Activated effector memory CD4-positive, alpha-beta T cell treated with anti-CD3 and anti-CD28 coated beads, Interleukin-2, amount 50 U/mL, for 16 hours (primary cell): ENCODE measurements around the gene HABP4.
A peak's percentile ranks its signal among the peaks of the same experiment; 100 is the strongest.

Experiments used
- DNase-seq: peaks from one replicate; pipeline ENCODE4 v3.0.0-alpha.2; 2020

The HABP4 gene

GRCh38 chr9:96436063-96436455 lies 13.9 kb upstream of the HABP4 start:
- DNase-seq = no peak

DNA sequence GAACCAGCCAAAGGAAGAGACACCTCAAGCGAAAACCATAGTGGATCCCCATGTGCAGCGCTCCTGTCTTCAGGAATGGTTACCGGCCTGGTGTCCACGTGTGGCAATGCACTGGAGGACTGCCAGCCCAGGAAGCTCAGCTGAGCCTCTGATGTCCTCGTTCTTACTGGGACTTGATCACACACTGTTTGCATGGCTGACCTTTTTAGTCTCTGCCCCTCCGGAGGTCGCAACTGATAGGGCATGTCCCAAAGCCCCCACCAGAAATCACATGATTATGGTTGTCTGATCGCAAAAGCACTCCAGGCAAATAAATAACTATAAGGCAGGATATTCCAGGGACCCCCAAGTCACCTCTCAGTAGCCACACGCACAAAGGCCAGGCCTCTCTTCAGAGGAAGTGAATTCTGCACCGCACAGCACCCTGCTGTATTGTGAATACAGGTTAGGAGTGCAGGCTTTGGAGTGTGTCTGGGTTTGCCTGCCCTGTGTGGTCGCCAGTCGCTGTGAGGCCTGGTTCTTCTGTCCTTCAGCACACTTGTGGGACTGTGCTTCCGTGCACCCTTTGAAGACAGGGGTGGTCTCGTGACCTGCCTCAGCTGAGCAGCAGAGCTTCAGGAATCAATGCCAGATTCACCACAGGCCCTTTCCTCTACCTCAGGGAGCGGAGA lies 13.4 kb upstream of the HABP4 start:
- DNase-seq = no peak

DNA sequence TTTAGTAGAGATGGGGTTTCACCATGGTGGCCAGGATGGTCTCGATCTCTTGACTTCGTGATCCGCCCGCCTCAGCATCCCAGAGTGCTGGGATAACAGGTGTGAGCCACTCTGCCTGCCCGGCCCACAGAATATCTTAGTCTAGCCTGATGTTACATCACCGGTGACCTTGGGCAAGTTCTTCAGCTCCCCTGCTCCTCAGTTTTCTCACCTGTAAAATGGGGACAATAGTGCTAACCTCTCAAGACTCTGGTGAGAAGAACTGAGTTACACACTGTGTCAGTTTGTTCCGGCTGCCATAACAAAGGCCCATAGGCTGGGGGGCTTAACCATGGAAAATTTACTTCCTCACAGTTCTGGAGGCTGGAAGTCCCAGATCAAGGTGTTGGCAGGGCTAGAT lies 12.5 kb upstream of the HABP4 start:
- DNase-seq = no peak

DNA sequence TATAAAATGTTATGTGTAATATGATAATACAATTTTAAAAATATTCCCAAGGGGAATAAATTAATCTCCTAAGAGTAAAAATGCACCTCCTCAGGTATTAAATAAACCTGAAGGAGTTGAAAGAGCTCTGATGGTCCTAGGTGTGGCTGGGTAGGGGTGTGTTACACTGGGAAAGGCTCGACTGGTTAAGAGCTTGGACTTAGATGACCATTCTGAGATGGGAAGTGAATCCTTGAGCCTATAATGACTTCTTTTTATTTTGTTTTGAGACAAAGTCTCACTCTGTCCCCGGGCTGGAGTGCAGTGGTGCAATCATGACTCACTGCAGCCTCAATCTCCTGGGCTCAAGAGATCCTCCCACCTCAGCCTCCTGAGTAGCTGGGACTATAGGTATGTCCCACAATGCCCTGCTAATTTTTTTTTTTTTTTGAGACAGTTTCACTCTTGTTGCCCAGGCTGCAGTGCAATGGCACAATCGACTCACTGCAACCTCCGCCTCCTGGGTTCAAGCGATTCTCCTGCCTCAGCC lies 9.2 kb upstream of the HABP4 start:
- DNase-seq = no peak

- DNase-seq = no peak
These were observed 8.0 kb upstream of the HABP4 start for GRCh38 chr9:96441798-96442445.

GRCh38 chr9:96442491-96442890 lies 7.5 kb upstream of the HABP4 start:
- no peak for DNase-seq

DNA sequence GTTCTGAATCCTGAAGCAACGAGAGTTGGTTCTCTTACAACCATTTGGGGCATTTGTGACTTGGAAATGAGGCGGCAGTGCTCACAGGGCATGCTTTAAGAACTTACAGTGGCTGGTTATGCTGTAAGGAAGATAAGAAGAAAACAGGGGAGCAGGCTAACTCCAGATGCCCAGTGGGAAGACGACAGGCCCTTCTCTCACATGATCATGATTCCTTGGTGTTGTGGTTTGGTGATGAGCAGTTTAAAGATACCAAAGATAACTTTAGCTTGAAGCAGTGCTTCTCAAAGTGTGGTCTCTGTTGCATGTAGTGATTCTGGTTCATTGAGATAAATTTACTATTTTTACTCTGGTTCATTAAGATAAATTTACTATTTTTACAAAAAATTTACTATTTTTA lies 2.6 kb upstream of the HABP4 start:
- no peak for DNase-seq

DNA sequence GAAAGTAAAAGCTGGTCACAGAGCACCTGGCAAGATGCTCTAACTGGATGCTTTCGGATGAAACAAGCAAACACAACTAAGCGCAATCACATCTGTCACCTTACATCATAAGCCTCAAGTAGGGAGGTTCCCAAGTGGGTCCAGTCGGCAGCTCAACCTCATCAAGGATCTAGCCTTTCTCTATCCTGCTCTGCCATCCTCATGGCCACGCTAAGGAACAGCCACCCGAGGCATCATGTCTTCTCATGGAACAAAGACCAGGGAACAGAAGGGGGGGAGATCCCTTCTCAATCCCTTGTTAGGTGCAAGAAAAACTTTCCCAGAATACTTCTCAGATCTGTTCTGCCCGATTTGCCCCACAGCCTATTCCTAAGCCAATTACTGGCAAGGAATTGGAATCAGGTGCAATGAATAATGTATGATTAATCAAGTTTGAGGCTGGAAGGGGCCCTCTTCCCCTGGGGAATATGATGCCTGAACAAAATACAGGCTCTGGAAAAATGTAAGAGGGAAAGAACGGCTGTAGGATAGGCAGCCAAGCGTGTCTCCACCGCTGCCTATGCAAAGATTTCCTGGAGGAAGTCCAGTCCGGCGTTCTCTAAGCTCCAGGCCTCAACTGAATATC lies 1.3 kb upstream of the HABP4 start:
- DNase-seq = no peak

GRCh38 chr9:96449523-96449844 lies 485 bp upstream of the HABP4 start:
- no peak for DNase-seq

GRCh38 chr9:96450613-96451528 lies 902 bp downstream of the HABP4 start:
- DNase-seq = peak; percentile 80

DNA sequence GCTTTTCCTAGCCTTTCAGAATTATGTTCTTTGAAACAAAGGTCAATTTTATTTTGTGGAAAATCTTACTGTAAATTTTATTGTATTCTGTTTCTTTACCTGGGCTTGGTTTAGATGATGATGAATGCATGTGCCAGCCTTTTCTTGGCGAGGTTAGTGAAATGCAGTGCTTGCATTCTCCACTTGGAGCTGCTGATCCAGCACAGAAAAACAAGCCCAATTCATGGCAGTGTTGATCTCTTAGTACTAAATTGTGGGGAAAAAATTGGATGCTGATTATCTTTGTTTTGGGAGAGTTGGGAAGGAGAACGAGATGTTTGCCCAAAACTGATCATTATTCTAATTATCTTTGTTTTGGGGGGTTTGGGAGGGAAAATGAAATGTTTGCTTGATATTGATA lies 3.7 kb downstream of the HABP4 start:
- DNase-seq = no peak

- no peak for DNase-seq
These were observed 7.3 kb downstream of the HABP4 start for GRCh38 chr9:96457266-96457665.

DNA sequence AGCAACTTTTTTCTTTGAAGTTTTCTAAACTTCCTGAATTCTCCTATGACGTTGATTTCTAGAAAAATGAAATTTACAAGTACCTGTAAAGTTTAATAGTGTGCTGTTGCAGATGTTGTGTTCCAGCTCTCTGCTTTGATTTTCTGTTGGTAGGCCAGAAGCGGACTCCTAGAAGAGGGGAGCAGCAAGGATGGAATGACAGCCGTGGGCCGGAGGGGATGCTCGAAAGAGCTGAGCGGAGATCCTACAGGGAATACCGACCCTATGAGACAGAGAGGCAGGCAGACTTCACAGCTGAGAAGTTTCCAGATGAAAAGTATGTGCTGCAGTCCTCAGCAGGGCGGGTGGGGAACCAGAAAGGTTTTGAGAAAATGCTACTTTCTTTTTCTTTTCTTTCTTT lies 8.3 kb downstream of the HABP4 start:
- no peak for DNase-seq

DNA sequence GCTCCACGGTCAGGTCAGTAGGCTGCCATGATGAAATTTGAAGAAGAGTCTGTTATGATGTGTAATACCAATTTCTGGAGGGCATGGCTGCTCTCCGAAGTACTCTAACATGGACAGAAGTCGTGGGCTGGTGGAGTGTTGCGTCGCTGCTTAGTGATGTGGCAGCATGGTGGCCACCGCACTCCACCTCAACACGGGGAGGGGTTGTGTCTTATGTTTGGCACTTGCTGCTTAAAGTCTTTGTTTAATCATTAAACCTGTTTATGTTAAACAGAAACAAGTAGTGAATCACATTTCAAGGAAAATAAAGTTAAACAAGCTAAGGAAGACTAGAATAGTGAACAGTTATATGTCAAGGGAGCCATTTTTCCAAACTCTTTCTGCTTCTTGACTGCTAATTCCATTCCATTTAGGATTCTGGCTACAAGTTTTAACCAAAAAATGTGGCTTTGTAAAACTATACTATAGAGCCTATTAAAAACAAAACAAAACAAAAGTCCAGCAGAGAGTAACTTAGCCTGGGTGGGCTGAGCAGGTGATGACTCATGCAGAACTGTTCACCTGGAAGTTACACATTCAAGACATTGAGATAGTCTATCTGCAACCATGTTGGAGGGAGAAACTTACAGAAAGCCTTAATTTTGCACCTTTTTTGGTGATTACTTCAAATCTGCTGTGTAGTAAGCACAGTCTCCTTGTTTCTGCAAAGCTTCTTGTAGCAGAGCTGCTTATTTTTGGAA lies 9.5 kb downstream of the HABP4 start:
- DNase-seq = no peak

DNA sequence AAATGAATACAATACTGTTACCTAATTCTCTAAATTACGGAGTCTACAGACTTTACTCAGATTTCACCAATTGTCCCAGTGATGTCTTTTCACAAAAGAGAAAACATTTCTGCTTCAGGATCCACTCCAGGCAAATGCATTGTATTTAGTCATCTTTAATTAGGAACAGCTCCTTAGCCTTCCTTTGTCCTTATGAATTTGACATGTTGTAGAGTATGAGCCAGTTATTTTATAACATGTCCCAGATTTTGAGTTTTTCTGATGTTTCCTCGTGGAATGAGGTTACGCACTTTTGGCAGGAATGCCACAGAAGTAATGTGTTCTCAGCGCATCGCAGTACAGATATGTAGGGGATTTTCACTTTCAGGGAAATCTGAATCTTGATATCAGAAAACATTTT lies 10.5 kb downstream of the HABP4 start:
- DNase-seq = no peak

DNA sequence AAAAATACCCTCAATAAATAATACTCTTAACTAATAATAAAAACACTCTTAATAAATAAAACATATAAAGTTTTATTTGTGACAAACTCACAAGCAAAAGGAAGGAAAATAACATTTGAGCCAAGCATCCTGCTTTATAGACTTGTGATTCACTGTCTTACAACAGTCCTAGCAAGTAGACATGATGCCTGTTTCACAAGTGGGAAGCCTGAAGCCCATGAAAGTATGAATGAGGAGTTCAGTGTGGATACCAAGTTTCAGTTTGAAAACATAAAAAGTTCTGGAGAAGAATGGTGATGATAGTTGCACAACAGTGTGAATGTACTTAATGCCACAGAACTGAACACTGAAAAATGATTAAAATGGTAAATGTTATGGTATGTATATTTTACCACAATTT lies 10.9 kb downstream of the HABP4 start:
- DNase-seq = no peak

DNA sequence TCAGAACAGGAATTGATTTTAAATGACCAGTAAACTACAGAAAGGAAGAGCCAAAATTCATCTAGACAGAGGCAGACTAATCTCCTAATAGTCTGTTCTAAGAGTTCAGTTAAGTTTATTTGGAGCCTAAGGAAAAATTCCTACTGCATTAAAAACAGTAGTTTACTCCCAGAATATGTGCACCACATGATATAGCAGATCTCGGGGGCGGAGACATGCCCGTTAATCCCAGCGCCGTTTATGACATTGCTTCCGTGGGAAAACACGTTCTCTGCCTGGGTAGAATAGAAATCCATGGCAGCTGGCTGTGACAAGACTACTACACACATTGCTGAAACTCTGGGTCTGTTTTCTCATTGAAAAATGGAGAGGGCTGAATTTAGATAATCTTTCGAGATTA lies 11.4 kb downstream of the HABP4 start:
- DNase-seq = no peak

GRCh38 chr9:96462541-96462940 lies 12.6 kb downstream of the HABP4 start:
- no peak for DNase-seq

DNA sequence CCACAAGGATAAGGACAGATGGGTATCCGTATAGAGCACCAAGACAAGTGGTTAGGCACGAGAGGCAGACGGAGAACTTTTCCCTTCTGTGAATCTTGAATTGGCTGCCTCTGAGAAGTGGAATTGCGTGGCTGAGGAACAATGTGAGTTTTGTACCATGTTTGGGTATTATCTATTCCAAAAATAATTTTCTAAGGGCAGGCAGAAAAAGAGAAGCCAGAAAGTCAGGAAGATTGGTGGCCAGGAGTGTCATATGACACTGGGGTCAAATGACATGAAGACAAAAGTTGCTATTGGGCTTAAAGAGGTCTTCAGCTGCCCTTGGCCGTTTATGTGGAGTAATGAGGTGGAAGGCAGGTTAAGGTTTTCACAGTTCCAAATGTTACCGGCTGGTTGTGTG lies 14.5 kb downstream of the HABP4 start:
- no peak for DNase-seq

- DNase-seq = no peak
These were observed 17.8 kb downstream of the HABP4 start for GRCh38 chr9:96467784-96468183.

GRCh38 chr9:96476013-96476412 lies 26.0 kb downstream of the HABP4 start:
- DNase-seq = no peak

DNA sequence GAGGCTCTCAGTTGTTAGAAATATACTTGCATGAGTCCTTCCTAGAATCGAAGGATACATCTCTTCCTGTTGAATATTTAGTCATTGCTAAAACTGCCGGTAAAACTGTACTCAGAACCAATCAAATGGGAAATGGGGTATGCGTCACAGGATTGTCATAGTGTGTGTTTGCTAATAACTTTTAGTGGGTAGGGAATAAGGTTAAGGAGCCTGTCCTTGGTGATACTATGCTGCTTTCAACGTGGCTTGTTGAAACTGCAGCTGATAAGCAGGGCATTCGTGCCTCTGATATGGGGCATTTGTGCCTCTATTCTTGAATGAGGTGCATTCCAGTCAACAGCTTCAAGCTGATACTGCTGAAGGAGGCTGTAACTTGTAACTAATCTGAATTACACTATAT lies 26.6 kb downstream of the HABP4 start:
- DNase-seq = no peak
